HL-60 (cell line): ENCODE data around the gene RBM42.

Experiments
- DNase-seq, 2 experiments: peaks; one replicate each; pipeline ENCODE4 v3.0.0-alpha.2; 2010 to 2020; ENCODE audit warnings: low read depth in 1 of 2, low spot score in 1 of 2
- H3K27ac ChIP-seq: fragments of 250-450 bp; sonication (Bioruptor Pico); replicated peaks from 2 replicates; pipeline ENCODE4 v1.5.1; 2020; ENCODE audit warnings: mild to moderate bottlenecking, moderate library complexity
- H3K27me3 ChIP-seq: fragments of 250-450 bp; sonication (Bioruptor Pico); 2 replicates; pipeline ENCODE4 v1.5.1; 2021; ENCODE audit warnings: mild to moderate bottlenecking, moderate library complexity; ENCODE audit not compliant: insufficient read depth, poor library complexity, severe bottlenecking
- H3K4me3 ChIP-seq: replicated peaks from 2 replicates; pipeline ENCODE4 v1.5.1; 2011; ENCODE audit warnings: mild to moderate bottlenecking, control low read depth, low read length; ENCODE audit not compliant: insufficient read depth
- GABPA ChIP-seq: IDR thresholded peaks from 2 replicates; pipeline ENCODE4 v1.6.1; 2012; ENCODE audit warnings: low read depth
- POLR2AphosphoS5 ChIP-seq: IDR thresholded peaks from 2 replicates; pipeline ENCODE4 v1.6.1; 2012; ENCODE audit warnings: low read depth
- SPI1 ChIP-seq: IDR thresholded peaks from 2 replicates; pipeline ENCODE4 v1.6.1; 2012; ENCODE audit warnings: low read depth, mild to moderate bottlenecking, borderline replicate concordance
- TF ChIP-seq, protein P1 (sequence below): IDR thresholded peaks from 2 replicates; pipeline ENCODE4 v1.6.1; 2012; ENCODE audit warnings: low read depth; ENCODE audit not compliant: insufficient replicate concordance
- TF ChIP-seq, protein P2 (sequence below): IDR thresholded peaks from one replicate; pipeline ENCODE4 v1.5.1; 2011; ENCODE audit warnings: low read length, control low read depth, inconsistent platforms; ENCODE audit not compliant: insufficient read depth

The RBM42 gene

DNA sequence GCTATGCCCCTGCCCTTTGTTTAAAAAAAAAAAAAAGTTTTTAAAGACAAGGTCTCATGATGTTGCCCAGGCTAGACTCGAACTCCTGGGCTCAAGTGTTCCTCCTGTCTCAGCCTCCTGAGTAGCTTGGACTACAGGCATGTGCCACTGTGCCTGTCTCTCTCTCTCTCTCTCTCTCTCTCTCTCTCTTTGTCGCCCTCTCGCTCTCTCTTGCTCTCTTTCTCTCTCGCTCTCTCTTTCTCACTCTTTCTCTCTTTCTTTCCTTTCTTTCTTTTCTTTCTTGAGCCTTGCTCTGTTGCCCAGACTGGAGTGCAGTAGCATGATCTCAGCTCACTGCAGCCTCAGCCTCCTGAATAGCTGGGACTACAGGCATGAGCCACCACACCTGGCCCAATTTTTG lies 26.8 kb downstream of the RBM42 start:
- H3K27me3 ChIP-seq, result no peaks in the 10 kb centered on the region
- DNase-seq, result no peak
- H3K27ac ChIP-seq, result no peak overlapping the region
- TF ChIP-seq, protein P1, sequence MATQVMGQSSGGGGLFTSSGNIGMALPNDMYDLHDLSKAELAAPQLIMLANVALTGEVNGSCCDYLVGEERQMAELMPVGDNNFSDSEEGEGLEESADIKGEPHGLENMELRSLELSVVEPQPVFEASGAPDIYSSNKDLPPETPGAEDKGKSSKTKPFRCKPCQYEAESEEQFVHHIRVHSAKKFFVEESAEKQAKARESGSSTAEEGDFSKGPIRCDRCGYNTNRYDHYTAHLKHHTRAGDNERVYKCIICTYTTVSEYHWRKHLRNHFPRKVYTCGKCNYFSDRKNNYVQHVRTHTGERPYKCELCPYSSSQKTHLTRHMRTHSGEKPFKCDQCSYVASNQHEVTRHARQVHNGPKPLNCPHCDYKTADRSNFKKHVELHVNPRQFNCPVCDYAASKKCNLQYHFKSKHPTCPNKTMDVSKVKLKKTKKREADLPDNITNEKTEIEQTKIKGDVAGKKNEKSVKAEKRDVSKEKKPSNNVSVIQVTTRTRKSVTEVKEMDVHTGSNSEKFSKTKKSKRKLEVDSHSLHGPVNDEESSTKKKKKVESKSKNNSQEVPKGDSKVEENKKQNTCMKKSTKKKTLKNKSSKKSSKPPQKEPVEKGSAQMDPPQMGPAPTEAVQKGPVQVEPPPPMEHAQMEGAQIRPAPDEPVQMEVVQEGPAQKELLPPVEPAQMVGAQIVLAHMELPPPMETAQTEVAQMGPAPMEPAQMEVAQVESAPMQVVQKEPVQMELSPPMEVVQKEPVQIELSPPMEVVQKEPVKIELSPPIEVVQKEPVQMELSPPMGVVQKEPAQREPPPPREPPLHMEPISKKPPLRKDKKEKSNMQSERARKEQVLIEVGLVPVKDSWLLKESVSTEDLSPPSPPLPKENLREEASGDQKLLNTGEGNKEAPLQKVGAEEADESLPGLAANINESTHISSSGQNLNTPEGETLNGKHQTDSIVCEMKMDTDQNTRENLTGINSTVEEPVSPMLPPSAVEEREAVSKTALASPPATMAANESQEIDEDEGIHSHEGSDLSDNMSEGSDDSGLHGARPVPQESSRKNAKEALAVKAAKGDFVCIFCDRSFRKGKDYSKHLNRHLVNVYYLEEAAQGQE, result no peak
- TF ChIP-seq, protein P2, sequence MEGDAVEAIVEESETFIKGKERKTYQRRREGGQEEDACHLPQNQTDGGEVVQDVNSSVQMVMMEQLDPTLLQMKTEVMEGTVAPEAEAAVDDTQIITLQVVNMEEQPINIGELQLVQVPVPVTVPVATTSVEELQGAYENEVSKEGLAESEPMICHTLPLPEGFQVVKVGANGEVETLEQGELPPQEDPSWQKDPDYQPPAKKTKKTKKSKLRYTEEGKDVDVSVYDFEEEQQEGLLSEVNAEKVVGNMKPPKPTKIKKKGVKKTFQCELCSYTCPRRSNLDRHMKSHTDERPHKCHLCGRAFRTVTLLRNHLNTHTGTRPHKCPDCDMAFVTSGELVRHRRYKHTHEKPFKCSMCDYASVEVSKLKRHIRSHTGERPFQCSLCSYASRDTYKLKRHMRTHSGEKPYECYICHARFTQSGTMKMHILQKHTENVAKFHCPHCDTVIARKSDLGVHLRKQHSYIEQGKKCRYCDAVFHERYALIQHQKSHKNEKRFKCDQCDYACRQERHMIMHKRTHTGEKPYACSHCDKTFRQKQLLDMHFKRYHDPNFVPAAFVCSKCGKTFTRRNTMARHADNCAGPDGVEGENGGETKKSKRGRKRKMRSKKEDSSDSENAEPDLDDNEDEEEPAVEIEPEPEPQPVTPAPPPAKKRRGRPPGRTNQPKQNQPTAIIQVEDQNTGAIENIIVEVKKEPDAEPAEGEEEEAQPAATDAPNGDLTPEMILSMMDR, result no peak
- no peak for TF ChIP-seq GABPA
- no peak for TF ChIP-seq SPI1
- TF ChIP-seq POLR2AphosphoS5, result no peak
- no peak overlapping the region for H3K4me3 ChIP-seq

DNA sequence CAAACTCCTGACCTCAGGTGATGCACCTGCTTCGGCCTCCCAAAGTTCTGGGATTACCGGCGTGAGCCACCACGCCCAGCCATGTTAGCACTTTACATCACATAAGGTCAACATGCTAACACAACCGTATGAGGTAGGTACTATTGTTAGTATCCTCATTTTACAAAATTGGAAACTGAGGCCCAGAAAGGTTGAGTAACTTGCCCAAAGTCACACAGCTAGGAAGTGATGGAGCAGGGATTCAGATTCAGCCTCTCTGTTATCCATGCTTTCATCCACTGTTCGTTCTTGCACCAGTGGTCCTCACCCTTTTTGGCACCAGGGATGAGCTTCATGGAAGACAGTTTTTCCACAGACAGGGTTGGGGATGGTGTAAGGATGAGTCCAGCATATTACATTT lies 27.9 kb downstream of the RBM42 start:
- no peak for TF ChIP-seq SPI1
- TF ChIP-seq POLR2AphosphoS5, result no peak
- no peak for TF ChIP-seq GABPA
- TF ChIP-seq, protein P1, result no peak
- TF ChIP-seq, protein P2, result no peak
- Histone ChIP-seq H3K27ac (no peak overlapping the region), H3K27me3 (no peaks in the 10 kb centered on the region), H3K4me3 (no peak overlapping the region)
- no peak for DNase-seq

DNA sequence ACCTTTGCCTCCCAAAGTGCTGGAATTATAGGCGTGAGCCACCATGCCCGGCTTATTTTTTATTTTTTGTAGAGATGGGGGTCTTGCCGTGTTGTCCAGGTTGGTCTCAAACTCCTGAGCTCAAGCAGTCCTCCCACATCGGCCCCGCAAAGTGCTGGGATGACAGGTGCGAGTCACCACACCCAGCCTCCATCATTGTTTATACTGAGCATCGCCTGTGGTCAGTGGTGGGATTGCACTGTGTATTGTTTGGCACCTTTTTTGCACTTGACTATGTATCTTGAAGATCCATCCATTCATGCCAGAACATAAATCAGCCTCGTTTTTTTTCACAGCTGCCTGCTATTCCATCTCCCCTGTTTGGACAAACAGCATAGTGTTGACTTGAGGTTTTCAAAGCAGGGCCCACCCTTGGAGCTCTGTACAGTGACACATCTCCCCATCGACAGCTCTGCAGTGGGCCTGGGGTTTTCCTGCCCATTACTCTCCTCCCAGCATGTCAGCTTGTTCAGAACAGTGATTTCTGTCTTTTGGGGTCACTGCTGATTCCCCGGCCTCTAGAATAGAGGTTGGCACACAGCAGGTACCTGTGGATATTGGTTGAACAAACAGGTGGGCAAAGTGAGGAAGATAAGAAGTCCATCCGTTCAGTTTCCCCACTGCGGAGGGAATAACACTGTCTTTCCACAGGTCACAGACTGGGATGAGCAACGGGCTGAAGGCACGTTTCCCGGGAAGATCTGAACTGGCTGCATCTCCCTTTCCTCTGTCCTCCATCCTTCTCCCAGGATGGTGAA lies 29.3 kb downstream of the RBM42 start:
- Histone ChIP-seq H3K27me3 (no peaks in the 10 kb centered on the region), H3K4me3 (no peak overlapping the region), H3K27ac (no peak overlapping the region)
- DNase-seq, result no peak
- no peak for TF ChIP-seq GABPA
- TF ChIP-seq, protein P2, result no peak
- TF ChIP-seq, protein P1, result no peak
- TF ChIP-seq SPI1, result no peak
